ENCODE results near the gene LRRC45.

- TF ChIP-seq POLR2A (IDR thresholded peaks at IDR 0.05) (peak in 1 of 2 donors; percentile 58), CTCF (IDR thresholded peaks at IDR 0.05) (no peak)
These were observed 660 bp upstream of the LRRC45 start, which contains the start of gene CENPX for GRCh38 chr17:82022310-82022980.

Data from heart left ventricle (tissue), 13 donors.